ENCODE data around the gene MAP3K9.

Gene MAP3K9

GRCh38 chr14:70701610-70702009 is 107.7 kb downstream of the MAP3K9 start:
- no peak for DNase-seq (ENCODE audit: low read depth)
- H3K4me3 ChIP-seq (ENCODE audit: low read depth, low read length) = no peak overlapping the region
- in situ Hi-C loops (cut with HindIII; ENCODE audit: low sequenced_read_pairs) = no loop called here
- no peak for TF ChIP-seq CTCF (IDR thresholded peaks at IDR 0.05; ENCODE audit: low read depth, low read length, missing control alignments)

- DNase-seq (ENCODE audit: low read depth) = no peak
- H3K4me3 ChIP-seq (ENCODE audit: low read depth, low read length) = no peak overlapping the region
- no peak for TF ChIP-seq CTCF (IDR thresholded peaks at IDR 0.05; ENCODE audit: low read depth, low read length, missing control alignments)
- in situ Hi-C loops (cut with HindIII; ENCODE audit: low sequenced_read_pairs) = no loop called here
Observed at GRCh38 chr14:70700955-70701585, 108.2 kb downstream of the MAP3K9 start.

GRCh38 chr14:70699646-70700045 is 109.7 kb downstream of the MAP3K9 start:
- no peak overlapping the region for H3K4me3 ChIP-seq (ENCODE audit: low read depth, low read length)
- DNase-seq (ENCODE audit: low read depth) = no peak
- no peak for TF ChIP-seq CTCF (IDR thresholded peaks at IDR 0.05; ENCODE audit: low read depth, low read length, missing control alignments)
- in situ Hi-C loops (cut with HindIII; ENCODE audit: low sequenced_read_pairs) = no loop called here

- in situ Hi-C loops (cut with HindIII; ENCODE audit: low sequenced_read_pairs) = no loop called here
- no peak overlapping the region for H3K4me3 ChIP-seq (ENCODE audit: low read depth, low read length)
- DNase-seq (ENCODE audit: low read depth) = no peak
- TF ChIP-seq CTCF (IDR thresholded peaks at IDR 0.05; ENCODE audit: low read depth, low read length, missing control alignments) = no peak
Observed at GRCh38 chr14:70698288-70698687, 111.0 kb downstream of the MAP3K9 start.

GRCh38 chr14:70697701-70698100 is 111.6 kb downstream of the MAP3K9 start:
- H3K4me3 ChIP-seq (ENCODE audit: low read depth, low read length) = no peak overlapping the region
- DNase-seq (ENCODE audit: low read depth) = no peak
- in situ Hi-C loops (cut with HindIII; ENCODE audit: low sequenced_read_pairs) = no loop called here
- TF ChIP-seq CTCF (IDR thresholded peaks at IDR 0.05; ENCODE audit: low read depth, low read length, missing control alignments) = no peak

GRCh38 chr14:70696026-70696425 is 113.3 kb downstream of the MAP3K9 start:
- in situ Hi-C loops (cut with HindIII; ENCODE audit: low sequenced_read_pairs) = no loop called here
- DNase-seq (ENCODE audit: low read depth) = no peak
- H3K4me3 ChIP-seq (ENCODE audit: low read depth, low read length) = no peak overlapping the region
- TF ChIP-seq CTCF (IDR thresholded peaks at IDR 0.05; ENCODE audit: low read depth, low read length, missing control alignments) = no peak

Data from astrocyte of the cerebellum (primary cell).